Loucy (cell line): ENCODE data around the gene HYPK.

ENCODE experiments used
- H2AFZ ChIP-seq: fragments of 200-600 bp; sonication (generic); 2 replicates; pipeline ENCODE4 v1.6.0; 2016; ENCODE audit warnings: antibody characterized with exemption, mild to moderate bottlenecking, low read length, moderate library complexity
- H3F3A ChIP-seq: fragments of 200-600 bp; 2 replicates; pipeline ENCODE4 v1.6.0; 2016; ENCODE audit warnings: antibody characterized with exemption, low read depth, mild to moderate bottlenecking
- H3K27me3 ChIP-seq: fragments of 200-600 bp; sonication (generic); 2 replicates; pipeline ENCODE4 v1.6.1; 2014; ENCODE audit warnings: low read length, mild to moderate bottlenecking; ENCODE audit not compliant: insufficient read depth, poor library complexity, severe bottlenecking
- H3K36me3 ChIP-seq: fragments of 200-600 bp; sonication (generic); 2 replicates; pipeline ENCODE4 v1.6.1; 2016; ENCODE audit warnings: low read length; ENCODE audit not compliant: insufficient read depth
- H3K4me1 ChIP-seq: fragments of 200-600 bp; sonication (generic); 2 replicates; pipeline ENCODE4 v1.5.1; 2014; ENCODE audit warnings: low read length, mild to moderate bottlenecking; ENCODE audit not compliant: insufficient read depth, poor library complexity, severe bottlenecking
- H3K4me2 ChIP-seq: fragments of 200-600 bp; sonication (generic); 2 replicates; pipeline ENCODE4 v1.6.0; 2014; ENCODE audit warnings: antibody characterized with exemption, low read length, low read depth, mild to moderate bottlenecking; ENCODE audit not compliant: poor library complexity, severe bottlenecking
- H3K4me3 ChIP-seq: fragments of 200-600 bp; sonication (generic); 2 replicates; pipeline ENCODE4 v1.5.1; 2014; ENCODE audit warnings: low read length, mild to moderate bottlenecking, mixed read lengths; ENCODE audit not compliant: poor library complexity, severe bottlenecking
- H3K79me2 ChIP-seq: fragments of 200-600 bp; sonication (generic); 2 replicates; pipeline ENCODE4 v1.6.1; 2014; ENCODE audit warnings: low read length; ENCODE audit not compliant: insufficient read depth
- H3K9ac ChIP-seq: fragments of 200-600 bp; sonication (generic); 2 replicates; pipeline ENCODE4 v1.6.0; 2014; ENCODE audit warnings: mild to moderate bottlenecking, low read depth, low read length, moderate library complexity; ENCODE audit not compliant: poor library complexity, severe bottlenecking
- H3K9me2 ChIP-seq: fragments of 200-600 bp; sonication (generic); replicated peaks from 2 replicates; pipeline ENCODE4 v1.6.1; 2016; ENCODE audit warnings: low read depth, low read length, mixed read lengths
- H3K9me3 ChIP-seq: fragments of 200-600 bp; sonication (generic); 2 replicates; pipeline ENCODE4 v1.6.1; 2014; ENCODE audit warnings: mild to moderate bottlenecking, antibody characterized with exemption, low read length, low read depth; ENCODE audit not compliant: insufficient read depth
- H4K20me1 ChIP-seq: fragments of 200-600 bp; sonication (generic); 2 replicates; pipeline ENCODE4 v1.6.0; 2014; ENCODE audit warnings: antibody characterized with exemption, low read length, mild to moderate bottlenecking; ENCODE audit not compliant: insufficient read depth, poor library complexity, severe bottlenecking
- CTCF ChIP-seq: fragments of 200-600 bp; sonication (generic); conservative IDR thresholded peaks from 2 replicates; pipeline ENCODE4 v1.5.1; 2014; ENCODE audit warnings: mild to moderate bottlenecking, antibody characterized with exemption, low read length
- EZH2phosphoT487 ChIP-seq: fragments of 200-600 bp; IDR thresholded peaks from 2 replicates; pipeline ENCODE4 v1.6.1; 2018; ENCODE audit warnings: antibody characterized with exemption, mild to moderate bottlenecking, moderate library complexity, borderline replicate concordance

HYPK gene

GRCh38 chr15:43776101-43776717 is 24.2 kb upstream of the HYPK start:
- H3K79me2 ChIP-seq, result no peaks in the 10 kb centered on the region
- peak overlapping the region; percentile 74 for H3K9ac ChIP-seq
- peaks cover 26% of the 10 kb centered on the region; the same call in 1 of the 2 replicates for H3K36me3 ChIP-seq
- peak overlapping the region; percentile 93; the same call in 1 of the 2 replicates for H2AFZ ChIP-seq
- H3K9me3 ChIP-seq, result no peaks in the 10 kb centered on the region
- H3K4me3 ChIP-seq, result peak overlapping the region; percentile 84
- peaks cover 19% of the 10 kb centered on the region for H3K4me1 ChIP-seq
- H3K4me2 ChIP-seq, result peak overlapping the region; percentile 80
- no peak for TF ChIP-seq EZH2phosphoT487
- TF ChIP-seq CTCF, result no peak
- H3K9me2 ChIP-seq, result no peaks in the 10 kb centered on the region
- H3F3A ChIP-seq, result 0 out of 2 replicates have a peak, but pooled peaks cover 7% of the 10 kb centered on the region
- no peaks in the 10 kb centered on the region for H3K27me3 ChIP-seq
- H4K20me1 ChIP-seq, result peaks cover 9% of the 10 kb centered on the region

GRCh38 chr15:43776718-43777266 is 23.6 kb upstream of the HYPK start, which contains the start of gene ELL3:
TSS of gene ELL3 (minus strand) at chr15:43776966. CDS start at chr15:43776901, 65 bp downstream.
- Histone ChIP-seq H3K9me3 (no peaks in the 10 kb centered on the region), H3K9me2 (no peaks in the 10 kb centered on the region), H3K79me2 (no peaks in the 10 kb centered on the region), H3K4me3 (peak within 1 kb of the TSS; percentile 84), H3F3A (0 out of 2 replicates have a peak, but pooled peaks cover 7% of the 10 kb centered on the region), H3K9ac (peak within 1 kb of the TSS; percentile 74), H3K27me3 (no peaks in the 10 kb centered on the region), H3K4me1 (peaks cover 19% of the 10 kb centered on the region), H4K20me1 (peaks cover 9% of the 10 kb centered on the region), H2AFZ (peak within 1 kb of the TSS; percentile 93), H3K36me3 (peaks cover 20% of the 10 kb centered on the region; the same call in 1 of the 2 replicates), H3K4me2 (peak within 1 kb of the TSS; percentile 80)
- TF ChIP-seq EZH2phosphoT487 (no peak), CTCF (no peak)

GRCh38 chr15:43777267-43777914 is 23.0 kb upstream of the HYPK start:
- Histone ChIP-seq H3K4me3 (peak overlapping the region; percentile 84), H3K9me3 (no peaks in the 10 kb centered on the region), H3K9me2 (no peaks in the 10 kb centered on the region), H3K27me3 (no peaks in the 10 kb centered on the region), H4K20me1 (peaks cover 9% of the 10 kb centered on the region), H3K9ac (peak overlapping the region; percentile 74), H2AFZ (peak overlapping the region; percentile 93), H3K4me2 (peak overlapping the region; percentile 80), H3F3A (0 out of 2 replicates have a peak, but pooled peaks cover 4% of the 10 kb centered on the region), H3K4me1 (peaks cover 19% of the 10 kb centered on the region), H3K36me3 (peaks cover 14% of the 10 kb centered on the region; the same call in 1 of the 2 replicates), H3K79me2 (no peaks in the 10 kb centered on the region)
- TF ChIP-seq EZH2phosphoT487 (no peak), CTCF (peak; percentile 90)
